HepG2 (cell line): Measurements from ENCODE around the gene RELL1. TPM values are rescaled to one million over a fixed set of nuclear protein-coding genes. Genes with fewer than 3 reads are reported as not detected.

Source experiments
- ATAC-seq: fragments of 200-7000 bp; cut with Tn5 transposase; 3 replicates; pipeline ENCODE4 v1.9.1; 2020; ENCODE audit warnings: mild to moderate bottlenecking, moderate library complexity
- BruUV-seq: library from RNA; stranded (reverse); fragments of 400-500 nt; replicated peaks from 2 replicates; lab custom pipeline; 2021; lab: Mats Ljungman, UMichigan
- CTCF ChIA-PET: fragments of 300-600 bp; formaldehyde crosslinking; extraction: SDS; loops from one replicate; lab custom pipeline; 2021; ENCODE audit warnings: low total read pairs, inconsistent platforms, low intra/inter-chr PET ratio; lab: Yijun Ruan, JAX
- POLR2A ChIA-PET: fragments of 350-600 bp; sonication (Branson Sonifier 250); formaldehyde crosslinking; loops from one replicate; lab custom pipeline; 2020; ENCODE audit warnings: antibody characterized with exemption, inconsistent platforms; lab: Yijun Ruan, JAX
- DNase-seq: peaks from one replicate; pipeline ENCODE4 v3.0.0-alpha.2; 2015; ENCODE audit warnings: low spot score
- FAIRE-seq: peaks from 3 replicates; lab custom pipeline; 2011; peaks lifted over from hg19 to GRCh38; lab: Jason Lieb, UNC
- H2AFZ ChIP-seq: one replicate; pipeline ENCODE4 v1.6.1; 2011; ENCODE audit warnings: low read length, inconsistent platforms
- H3K27ac ChIP-seq: fragments of 300-600 bp; 3 replicates; pipeline ENCODE4 v1.8.0; 2011; ENCODE audit warnings: mixed run types, mild to moderate bottlenecking, mixed read lengths, low read length, inconsistent platforms; ENCODE audit not compliant: insufficient read depth; ENCODE audit errors: extremely low read length
- H3K27me3 ChIP-seq, 2 experiments: fragments of 200-600 bp in 1 of 2; 2 replicates in 1 of 2; 3 replicates in 1 of 2; pipeline versions ENCODE4 v1.6.0 to v1.8.0; 2011; ENCODE audit warnings: low read length in 2 of 2, mild to moderate bottlenecking in 2 of 2, moderate library complexity in 2 of 2, inconsistent platforms in 1 of 2; ENCODE audit not compliant: insufficient read depth in 2 of 2, control insufficient read depth in 1 of 2
- H3K36me3 ChIP-seq, 2 experiments: fragments of 200-600 bp in 1 of 2; replicated peaks in 1 of 2; 2 replicates in 1 of 2; 3 replicates in 1 of 2; pipeline versions ENCODE4 v1.5.1 to v1.8.0; 2011; ENCODE audit warnings: low read length in 2 of 2, inconsistent platforms in 1 of 2; ENCODE audit not compliant: insufficient read depth in 2 of 2, control insufficient read depth in 1 of 2
- H3K4me1 ChIP-seq: 2 replicates; pipeline ENCODE4 v1.5.1; 2012; ENCODE audit warnings: low read length, inconsistent platforms; ENCODE audit not compliant: insufficient read depth
- H3K4me2 ChIP-seq: 2 replicates; pipeline ENCODE4 v1.6.0; 2011; ENCODE audit warnings: low read depth, low read length, inconsistent platforms
- H3K4me3 ChIP-seq, 3 experiments: fragments of 200-600 bp in 1 of 3; sonication (generic), shearing (Covaris generic) in 1 of 3; replicated peaks in 1 of 3; 2 replicates each; pipeline ENCODE4 v1.5.1; 2011 to 2016; ENCODE audit warnings: low read length in 3 of 3, inconsistent platforms in 2 of 3, low read depth in 2 of 3, mild to moderate bottlenecking in 2 of 3, control low read depth in 1 of 3, mixed read lengths in 1 of 3; ENCODE audit not compliant: insufficient read depth in 1 of 3
- H3K79me2 ChIP-seq: one replicate; pipeline ENCODE4 v1.6.1; 2011; ENCODE audit warnings: low read length, inconsistent platforms; ENCODE audit not compliant: insufficient read depth
- H3K9ac ChIP-seq: 2 replicates; pipeline ENCODE4 v1.6.0; 2011; ENCODE audit warnings: mild to moderate bottlenecking, low read depth, low read length, inconsistent platforms; ENCODE audit not compliant: insufficient read depth
- H3K9me3 ChIP-seq: 2 replicates; pipeline ENCODE4 v1.5.1; 2012; ENCODE audit warnings: mild to moderate bottlenecking, low read length
- H4K20me1 ChIP-seq: 2 replicates; pipeline ENCODE4 v1.6.0; 2011; ENCODE audit warnings: inconsistent platforms, mild to moderate bottlenecking, low read length, moderate library complexity; ENCODE audit not compliant: insufficient read depth
- FOXJ3 ChIP-seq: sonication (generic); formaldehyde crosslinking; IDR thresholded peaks from 2 replicates; pipeline ENCODE4 v1.4.0; 2020; ENCODE audit warnings: missing genetic modification reagents, mild to moderate bottlenecking, borderline replicate concordance
- GABPA ChIP-seq, 2 experiments: IDR thresholded peaks; 2 replicates each; pipeline ENCODE4 v1.6.1; 2011 to 2016; ENCODE audit warnings: low read depth in 2 of 2, low read length in 1 of 2, missing biosample characterization in 1 of 2, missing genetic modification characterization in 1 of 2
- GABPB1 ChIP-seq: IDR thresholded peaks from 2 replicates; pipeline ENCODE4 v1.6.1; 2016; ENCODE audit warnings: mild to moderate bottlenecking, missing genetic modification reagents, moderate library complexity, missing compliant biosample characterization
- GFI1 ChIP-seq: sonication (generic); formaldehyde crosslinking; IDR thresholded peaks from 2 replicates; pipeline ENCODE4 v1.5.0; 2020; ENCODE audit warnings: missing genetic modification reagents, mild to moderate bottlenecking, borderline replicate concordance
- HES4 ChIP-seq: sonication (generic); formaldehyde crosslinking; IDR thresholded peaks from 2 replicates; pipeline ENCODE4 v1.9.0; 2021; ENCODE audit warnings: mild to moderate bottlenecking, missing genetic modification reagents, borderline replicate concordance
- HNF4G ChIP-seq, 2 experiments: sonication (generic) in 1 of 2; formaldehyde crosslinking in 1 of 2; IDR thresholded peaks; 2 replicates each; pipeline versions ENCODE4 v1.4.0 to v1.6.1; 2011 to 2020; ENCODE audit warnings: borderline replicate concordance in 2 of 2, low read depth in 2 of 2, mild to moderate bottlenecking in 2 of 2, low read length in 1 of 2, missing genetic modification reagents in 1 of 2, moderate library complexity in 1 of 2
- HOXA9 ChIP-seq: sonication (generic); formaldehyde crosslinking; IDR thresholded peaks from 2 replicates; pipeline ENCODE4 v1.8.1; 2022; ENCODE audit warnings: missing genetic modification reagents, mild to moderate bottlenecking, moderate library complexity, borderline replicate concordance
- RBM39 ChIP-seq: fragments of 200-400 bp; formaldehyde crosslinking; IDR thresholded peaks from one replicate; pipeline ENCODE4 v1.6.1; 2018; ENCODE audit warnings: antibody characterized with exemption, mild to moderate bottlenecking, low read depth, low read length; ENCODE audit not compliant: poor library complexity, severe bottlenecking
- SNAPC5 ChIP-seq: sonication (generic); formaldehyde crosslinking; IDR thresholded peaks from 2 replicates; pipeline ENCODE4 v1.8.1; 2023; ENCODE audit warnings: mild to moderate bottlenecking, missing genetic modification reagents, borderline replicate concordance
- TEF ChIP-seq: sonication (generic); formaldehyde crosslinking; IDR thresholded peaks from 2 replicates; pipeline ENCODE4 v1.5.0; 2020; ENCODE audit warnings: missing genetic modification reagents
- ZBTB25 ChIP-seq: IDR thresholded peaks from 2 replicates; pipeline ENCODE4 v1.6.1; 2018; ENCODE audit warnings: missing genetic modification reagents
- ZEB1 ChIP-seq: IDR thresholded peaks from 2 replicates; pipeline ENCODE4 v1.6.1; 2012; ENCODE audit warnings: mild to moderate bottlenecking, low read depth, inconsistent platforms; ENCODE audit not compliant: insufficient replicate concordance
- ZNF431 ChIP-seq: sonication (generic); formaldehyde crosslinking; IDR thresholded peaks from 2 replicates; pipeline ENCODE4 v1.9.0; 2022; ENCODE audit warnings: missing genetic modification reagents, low read depth, mild to moderate bottlenecking, borderline replicate concordance
- ZNF614 ChIP-seq: IDR thresholded peaks from 2 replicates; pipeline ENCODE4 v1.6.1; 2018; ENCODE audit warnings: missing biosample characterization, missing genetic modification reagents, inconsistent platforms, borderline replicate concordance
- ZNF670 ChIP-seq: sonication (generic); formaldehyde crosslinking; IDR thresholded peaks from 2 replicates; pipeline ENCODE4 v1.8.0; 2022; ENCODE audit warnings: mild to moderate bottlenecking, missing genetic modification reagents, borderline replicate concordance
- ZNF766 ChIP-seq: sonication (generic); formaldehyde crosslinking; IDR thresholded peaks from 2 replicates; pipeline ENCODE4 v1.5.0; 2020; ENCODE audit warnings: missing genetic modification reagents, borderline replicate concordance
- WGBS: methylation state at CpG from one replicate; pipeline ENCODE4 v1.1.6; 2017; ENCODE audit warnings: low lambda C conversion rate; 5-methylcytosine and 5-hydroxymethylcytosine counted together
- in situ Hi-C: cut with HindIII; loops from 2 replicates; pipeline ENCODE4 v1.10.0; 2017; ENCODE audit warnings: low pct_unique_long_range_greater_than_20kb; ENCODE audit not compliant: extremely low pct_ligation_motif_present
- intact Hi-C: fragments of 100-400 bp; cut with micrococcal nuclease; formaldehyde crosslinking; loops from one replicate; pipeline ENCODE4 v1.10.0; 2022; ENCODE audit not compliant: unreplicated experiment
- polyA plus RNA-seq, 8 experiments: library from polyadenylated mRNA; depleted of rRNA in 3 of 8; stranded (reverse) in 7 of 8; unstranded in 1 of 8; fragments of >200 nt; fragmentation: Illumina TruSeq in 4 of 8; extraction: Trizol in 4 of 8; gene quantifications; 2 replicates each; pipeline versions ENCODE4 v1.2.1 to v1.2.3, GENCODE V29; 2011 to 2016; ENCODE audit warnings: low read depth in 4 of 8, missing spikeins in 1 of 8, mixed read lengths in 1 of 8; ENCODE audit not compliant: insufficient read depth in 1 of 8
- total RNA-seq, 5 experiments: library from RNA; depleted of rRNA; stranded (reverse); fragments of >200 nt; fragmentation: Illumina TruSeq; extraction: Trizol; gene quantifications; 2 replicates each; pipeline ENCODE4 v1.2.3, GENCODE V29; 2016; ENCODE audit warnings: low read depth in 1 of 5

Gene RELL1
- total and polyA plus RNA-seq, 2 of the 13 experiments (the other 11 are each of a cell fraction or from before 2014, with no cell fraction given), result 8.4 to 58.4 TPM

- intact Hi-C loops, result loop anchor here (2.0 kb wide), 1 partner anchor 17 kb away; no protein-coding TSS in a partner anchor
- no peaks in the 10 kb centered on the region for H3K79me2 ChIP-seq
- H3K9ac ChIP-seq, result no peak overlapping the region
- in situ Hi-C loops, result no loop called here
- no peaks in the 10 kb centered on the region for H3K36me3 ChIP-seq
- no peak for FAIRE-seq
- BruUV-seq, result no TSS peak
- no peaks in the 10 kb centered on the region for H4K20me1 ChIP-seq
- peaks cover 2% of the 10 kb centered on the region for H3K4me1 ChIP-seq
- ChIA-PET POLR2A (no interaction called here), CTCF (no interaction called here)
- H3K27me3 ChIP-seq, result no peaks in the 10 kb centered on the region; a peak in 1 of 5 replicates
- TF ChIP-seq GABPB1 (CRISPR knock-in tag), result no peak
- no peak for TF ChIP-seq GABPA (IDR thresholded peaks at IDR 0.05; ENCODE audit: low read depth, low read length)
- TF ChIP-seq GABPA (CRISPR knock-in tag; IDR thresholded peaks at IDR 0.05; ENCODE audit: low read depth), result no peak
- TF ChIP-seq ZNF670 (CRISPR knock-in tag), result no peak
- no peak for TF ChIP-seq HOXA9 (CRISPR knock-in tag)
- no peak for TF ChIP-seq SNAPC5
- TF ChIP-seq HNF4G (IDR thresholded peaks at IDR 0.05; ENCODE audit: borderline replicate concordance, low read depth, low read length), result no peak
- TF ChIP-seq HNF4G (CRISPR knock-in tag; IDR thresholded peaks at IDR 0.05; ENCODE audit: borderline replicate concordance, low read depth), result no peak
- no peak for TF ChIP-seq ZNF614 (CRISPR knock-in tag)
- TF ChIP-seq TEF, result no peak
- no peak for TF ChIP-seq ZBTB25 (CRISPR knock-in tag)
- TF ChIP-seq ZEB1, result no peak
- no peak for TF ChIP-seq GFI1 (CRISPR knock-in tag)
- TF ChIP-seq ZNF766 (CRISPR knock-in tag), result no peak
- no peak for TF ChIP-seq FOXJ3 (CRISPR knock-in tag)
- no peak for TF ChIP-seq ZNF431 (CRISPR knock-in tag)
- no peak for TF ChIP-seq RBM39
- TF ChIP-seq HES4 (CRISPR knock-in tag), result no peak
- 57% methylated on average over 5 of the region's 5 CpGs for WGBS
- no peak overlapping the region for H3K27ac ChIP-seq
- no peak for ATAC-seq
- H3K4me3 ChIP-seq, result no peak overlapping the region
- H3K9me3 ChIP-seq, result no peaks in the 10 kb centered on the region
- no peak for DNase-seq
- no peak overlapping the region for H2AFZ ChIP-seq
- H3K4me2 ChIP-seq, result no peak overlapping the region
These were observed 19.4 kb upstream of the RELL1 start for GRCh38 chr4:37705571-37705970.
